H1 (cell line): ENCODE results near the gene LRRC23. TPM values are rescaled to one million over a fixed set of nuclear protein-coding genes. Genes with fewer than 3 reads are reported as not detected.

Source experiments
- CTCF ChIA-PET: fragments of 300-600 bp; sonication (Branson Sonifier 250); formaldehyde crosslinking; loops from one replicate; lab custom pipeline; 2021; ENCODE audit not compliant: partially characterized antibody; lab: Charles Lee
- POLR2A ChIA-PET: fragments of 300-600 bp; sonication (Branson Sonifier 250); formaldehyde crosslinking; loops from one replicate; lab custom pipeline; 2021; ENCODE audit warnings: inconsistent platforms; ENCODE audit not compliant: partially characterized antibody; lab: Charles Lee
- DNase-seq, 2 experiments: peaks; one replicate each; pipeline versions ENCODE4 v3.0.0 to v3.0.0-alpha.2; 2010 to 2022; ENCODE audit warnings: low spot score in 2 of 2, low read depth in 1 of 2, mixed read lengths in 1 of 2
- FAIRE-seq: peaks from 2 replicates; lab custom pipeline; 2011; peaks lifted over from hg19 to GRCh38; lab: Jason Lieb, UNC
- H2AFZ ChIP-seq: 2 replicates; pipeline ENCODE4 v1.8.1; 2012; ENCODE audit warnings: low read length, inconsistent platforms
- H2AK5ac ChIP-seq: 2 replicates; pipeline ENCODE4 v1.6.1; 2013; ENCODE audit warnings: low read depth, low read length
- H2BK120ac ChIP-seq: replicated peaks from 2 replicates; pipeline ENCODE3; 2013; ENCODE audit warnings: low read depth, low read length, inconsistent platforms
- H2BK12ac ChIP-seq: 2 replicates; pipeline ENCODE4 v1.6.1; 2013; ENCODE audit warnings: low read depth, low read length
- H2BK15ac ChIP-seq: 2 replicates; pipeline ENCODE4 v1.6.1; 2013; ENCODE audit warnings: low read length
- H2BK20ac ChIP-seq: 2 replicates; pipeline ENCODE4 v1.6.1; 2013; ENCODE audit warnings: low read length
- H2BK5ac ChIP-seq: 2 replicates; pipeline ENCODE4 v1.6.1; 2013; ENCODE audit warnings: low read depth, low read length
- H3K14ac ChIP-seq: 2 replicates; pipeline ENCODE4 v1.6.1; 2013; ENCODE audit warnings: inconsistent platforms; ENCODE audit not compliant: insufficient read length
- H3K18ac ChIP-seq: 2 replicates; pipeline ENCODE4 v1.6.1; 2013; ENCODE audit warnings: low read length; ENCODE audit errors: extremely low read depth
- H3K23ac ChIP-seq: 2 replicates; pipeline ENCODE4 v1.6.1; 2013; ENCODE audit warnings: inconsistent platforms; ENCODE audit not compliant: insufficient read length
- H3K23me2 ChIP-seq: 2 replicates; pipeline ENCODE4 v1.6.1; 2013; ENCODE audit warnings: low read depth, low read length
- H3K27ac ChIP-seq: 2 replicates; pipeline ENCODE4 v1.6.1; 2011; ENCODE audit warnings: low read depth, low read length, inconsistent platforms
- H3K27me3 ChIP-seq, 4 experiments: replicated peaks in 1 of 4; 1 replicate in 1 of 4; 2 replicates in 3 of 4; pipeline versions ENCODE4 v1.6.1 to v1.8.1; 2011 to 2013; ENCODE audit warnings: low read length in 3 of 4, mild to moderate bottlenecking in 3 of 4, inconsistent platforms in 2 of 4, mixed read lengths in 2 of 4, moderate library complexity in 1 of 4; ENCODE audit not compliant: control insufficient read depth in 3 of 4, insufficient read depth in 3 of 4; ENCODE audit errors: extremely low read depth in 1 of 4
- H3K36me3 ChIP-seq, 4 experiments: 2 replicates each; pipeline versions ENCODE4 v1.6.1 to v1.8.1; 2011 to 2013; ENCODE audit warnings: mild to moderate bottlenecking in 4 of 4, low read length in 3 of 4, moderate library complexity in 2 of 4, control low read depth in 1 of 4, inconsistent platforms in 1 of 4; ENCODE audit not compliant: insufficient read depth in 4 of 4, control insufficient read depth in 2 of 4
- H3K4ac ChIP-seq: replicated peaks from 2 replicates; pipeline ENCODE3; 2013; ENCODE audit warnings: low read length, low read depth, mixed read lengths, inconsistent platforms; ENCODE audit not compliant: insufficient read length
- H3K4me1 ChIP-seq, 4 experiments: replicated peaks in 1 of 4; 1 replicate in 1 of 4; 2 replicates in 3 of 4; pipeline versions ENCODE4 v1.6.1 to v1.8.1; 2011 to 2013; ENCODE audit warnings: low read length in 3 of 4, inconsistent platforms in 2 of 4, mixed read lengths in 1 of 4; ENCODE audit not compliant: insufficient read depth in 4 of 4, control insufficient read depth in 3 of 4
- H3K4me2 ChIP-seq, 2 experiments: 2 replicates each; pipeline versions ENCODE4 v1.6.1 to v1.8.1; 2011 to 2013; ENCODE audit warnings: low read depth in 2 of 2, low read length in 2 of 2, control low read depth in 1 of 2, inconsistent platforms in 1 of 2, mild to moderate bottlenecking in 1 of 2; ENCODE audit not compliant: insufficient read depth in 1 of 2
- H3K4me3 ChIP-seq, 4 experiments: fragments of 200-600, 300-600 bp in 1 of 4; sonication (generic), shearing (Covaris generic), sonication (Bioruptor Twin) in 1 of 4; 2 replicates each; pipeline versions ENCODE4 v1.5.1 to v1.8.1; 2011 to 2016; ENCODE audit warnings: low read length in 4 of 4, low read depth in 3 of 4, control low read depth in 2 of 4, inconsistent platforms in 2 of 4, mild to moderate bottlenecking in 2 of 4, mixed read lengths in 1 of 4, moderate library complexity in 1 of 4; ENCODE audit not compliant: insufficient read depth in 2 of 4; ENCODE audit errors: extremely low read depth in 1 of 4
- H3K56ac ChIP-seq: replicated peaks from 2 replicates; pipeline ENCODE3; 2013; ENCODE audit warnings: low read depth, mild to moderate bottlenecking, mixed read lengths, low read length, inconsistent platforms; ENCODE audit not compliant: insufficient read length
- H3K79me1 ChIP-seq: 2 replicates; pipeline ENCODE4 v1.6.1; 2013; ENCODE audit warnings: low read depth, low read length, control low read depth
- H3K79me2 ChIP-seq, 2 experiments: 2 replicates each; pipeline versions ENCODE4 v1.6.1 to v1.8.1; 2012 to 2013; ENCODE audit warnings: low read length in 2 of 2, mild to moderate bottlenecking in 2 of 2, inconsistent platforms in 1 of 2; ENCODE audit not compliant: insufficient read depth in 2 of 2, control insufficient read depth in 1 of 2
- H3K9ac ChIP-seq, 4 experiments: replicated peaks in 1 of 4; 1 replicate in 1 of 4; 2 replicates in 3 of 4; pipeline versions ENCODE4 v1.6.1 to v1.8.1; 2011 to 2013; ENCODE audit warnings: low read depth in 3 of 4, low read length in 3 of 4, control low read depth in 2 of 4, mild to moderate bottlenecking in 2 of 4, moderate library complexity in 2 of 4, inconsistent platforms in 1 of 4; ENCODE audit errors: extremely low read depth in 1 of 4
- H3K9me3 ChIP-seq, 2 experiments: 2 replicates each; pipeline versions ENCODE4 v1.6.1 to v1.8.1; 2012 to 2013; ENCODE audit warnings: mild to moderate bottlenecking in 2 of 2, moderate library complexity in 2 of 2, control low read depth in 1 of 2, inconsistent platforms in 1 of 2, low read depth in 1 of 2, low read length in 1 of 2, mixed read lengths in 1 of 2; ENCODE audit not compliant: insufficient read depth in 2 of 2
- H4K20me1 ChIP-seq, 2 experiments: replicated peaks in 1 of 2; 2 replicates each; pipeline versions ENCODE3 to v1.8.1; 2011 to 2013; ENCODE audit warnings: inconsistent platforms in 2 of 2, low read length in 2 of 2, mild to moderate bottlenecking in 1 of 2; ENCODE audit not compliant: insufficient read depth in 2 of 2, control insufficient read depth in 1 of 2
- H4K5ac ChIP-seq: 2 replicates; pipeline ENCODE4 v1.6.1; 2013; ENCODE audit warnings: low read length, low read depth, mixed read lengths, inconsistent platforms; ENCODE audit not compliant: insufficient read length
- H4K8ac ChIP-seq: 2 replicates; pipeline ENCODE4 v1.8.0; 2013; ENCODE audit warnings: mild to moderate bottlenecking, moderate library complexity, low read length, inconsistent platforms; ENCODE audit not compliant: insufficient read depth; ENCODE audit errors: extremely low read depth
- H4K91ac ChIP-seq: replicated peaks from 2 replicates; pipeline ENCODE3; 2013; ENCODE audit warnings: low read length, mixed read lengths, inconsistent platforms; ENCODE audit not compliant: insufficient read length
- BACH1 ChIP-seq: IDR thresholded peaks from 2 replicates; pipeline ENCODE4 v1.6.1; 2012; ENCODE audit warnings: low read length, improper control_type of control experiment
- CREB1 ChIP-seq: IDR thresholded peaks from 2 replicates; pipeline ENCODE4 v1.6.1; 2012; ENCODE audit warnings: inconsistent platforms
- JUN ChIP-seq: IDR thresholded peaks from 2 replicates; pipeline ENCODE4 v1.6.1; 2011; ENCODE audit warnings: low read depth, mild to moderate bottlenecking, improper control_type of control experiment, low read length
- KDM4A ChIP-seq: IDR thresholded peaks from one replicate; pipeline ENCODE4 v1.7.1; 2012; ENCODE audit warnings: low read depth, mild to moderate bottlenecking, moderate library complexity, low read length, inconsistent platforms; ENCODE audit not compliant: severe bottlenecking
- NRF1 ChIP-seq: IDR thresholded peaks from 2 replicates; pipeline ENCODE4 v1.6.1; 2011; ENCODE audit warnings: mild to moderate bottlenecking, low read depth, low read length, improper control_type of control experiment
- SIRT6 ChIP-seq: IDR thresholded peaks from one replicate; pipeline ENCODE4 v1.7.1; 2012; ENCODE audit warnings: low read length, inconsistent platforms
- TCF12 ChIP-seq: IDR thresholded peaks from 2 replicates; pipeline ENCODE4 v1.6.1; 2011; ENCODE audit warnings: low read depth, mild to moderate bottlenecking, low read length
- TEAD4 ChIP-seq: IDR thresholded peaks from 2 replicates; pipeline ENCODE4 v1.6.1; 2012; ENCODE audit warnings: low read depth, low read length, inconsistent platforms, mixed read lengths
- WGBS, 2 experiments: shearing (Covaris generic) in 1 of 2; methylation state at CpG; one replicate each; pipeline versions ENCODE4 v1.1.6 to v1.1.7; 2013 to 2015; ENCODE audit warnings: low lambda C conversion rate in 2 of 2, mixed read lengths in 2 of 2, inconsistent platforms in 1 of 2, low coverage in 1 of 2, missing lambda C conversion rate in 1 of 2; ENCODE audit not compliant: insufficient replicate concordance in 2 of 2, insufficient coverage in 1 of 2, insufficient read length in 1 of 2; ENCODE audit errors: extremely low coverage in 1 of 2, missing lambda C conversion rate in 1 of 2; 5-methylcytosine and 5-hydroxymethylcytosine counted together
- polyA plus RNA-seq, 7 experiments: library from polyadenylated mRNA; depleted of rRNA in 3 of 7; stranded (reverse) in 5 of 7; unstranded in 2 of 7; fragments of >200 nt in 5 of 7; fragments of 200-250 nt in 2 of 7; gene quantifications; 1 replicate in 5 of 7; 2 replicates in 1 of 7; 4 replicates in 1 of 7; pipeline versions ENCODE4 v1.2.1 to v1.2.3, GENCODE V29; 2011 to 2013; ENCODE audit warnings: missing spikeins in 2 of 7, mixed read lengths in 2 of 7
- total RNA-seq: library from RNA; stranded (reverse); fragmentation: NEBNext Ultra II Directional; extraction: Animal tissue kit (Norgen Biotek cat#: 25700); gene quantifications from 2 replicates; pipeline ENCODE4 v1.2.1, GENCODE V29; 2021
- TF ChIP-seq, protein P1 (sequence below), 3 experiments: IDR thresholded peaks; 1 replicate in 2 of 3; 2 replicates in 1 of 3; pipeline versions ENCODE4 v1.5.1 to v1.6.1; 2011; ENCODE audit warnings: low read length in 3 of 3, mild to moderate bottlenecking in 3 of 3, inconsistent platforms in 2 of 3, low read depth in 1 of 3, moderate library complexity in 1 of 3; ENCODE audit not compliant: insufficient read depth in 1 of 3; ENCODE audit errors: control extremely low read depth in 1 of 3

The LRRC23 gene
- total and polyA plus RNA-seq, 2 of the 8 experiments (the other 6 are each of a cell fraction or from before 2014, with no cell fraction given), result 2.5 to 3.6 TPM

DNA sequence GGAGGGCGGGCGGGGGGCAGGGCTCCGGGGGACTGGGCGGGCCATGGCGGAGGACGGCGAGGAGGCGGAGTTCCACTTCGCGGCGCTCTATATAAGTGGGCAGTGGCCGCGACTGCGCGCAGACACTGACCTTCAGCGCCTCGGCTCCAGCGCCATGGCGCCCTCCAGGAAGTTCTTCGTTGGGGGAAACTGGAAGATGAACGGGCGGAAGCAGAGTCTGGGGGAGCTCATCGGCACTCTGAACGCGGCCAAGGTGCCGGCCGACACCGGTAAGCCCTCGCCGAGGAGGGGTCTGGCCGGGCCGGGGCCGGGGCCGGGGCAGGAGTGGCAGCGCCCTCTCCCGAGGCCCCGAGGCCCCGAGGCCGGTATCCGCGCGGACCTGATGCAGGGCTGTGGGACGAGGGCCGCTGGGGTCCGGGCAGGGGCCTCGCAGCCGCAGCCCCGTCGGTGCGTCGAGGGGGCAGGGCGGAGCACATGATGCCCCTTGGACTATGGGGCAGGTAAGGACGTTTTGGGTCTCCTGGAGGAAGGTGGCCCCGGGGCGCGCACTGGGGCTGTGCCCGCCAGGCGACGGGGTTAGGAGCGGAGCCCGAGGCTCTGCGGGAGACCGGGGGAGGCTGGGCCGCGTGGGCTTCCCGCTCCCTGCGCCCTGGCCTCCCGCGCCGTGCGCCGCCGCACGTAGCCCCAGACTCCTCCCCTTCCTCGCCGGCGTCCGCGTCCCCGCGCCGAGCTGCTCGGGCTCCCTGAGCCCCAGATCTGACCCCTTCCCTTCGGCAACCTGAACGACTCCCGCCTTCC is 37.0 kb upstream of the LRRC23 start, which contains the start of gene TPI1:
TPI1 (plus strand) TSS at position 119 of the 798 bp plus-strand sequence; CDS start at position 155, 36 bp downstream.
- no peak within 1 kb of the TSS for H2BK20ac ChIP-seq
- H3K56ac ChIP-seq, result peak within 1 kb of the TSS; percentile 78
- H3K9ac ChIP-seq, result peak within 1 kb of the TSS; percentile 60 to 85 (median 82)
- H2BK120ac ChIP-seq, result peak within 1 kb of the TSS; percentile 61
- no peak within 1 kb of the TSS for H3K23ac ChIP-seq
- peaks cover 25 to 30% of the 10 kb centered on the region in 2 experiments for H4K20me1 ChIP-seq
- ChIA-PET CTCF (interaction anchor here (0.8 to 10.4 kb wide), 17 partner anchors 10 to 113 kb away, joined by 3 to 216 read pairs (median 15); partner anchors contain the start of genes C12orf57 and RNU7-1), POLR2A (interaction anchor here (0.5 to 18.9 kb wide), 37 partner anchors 8 to 333 kb away, joined by 3 to 588 read pairs (median 6); partner anchors contain the start of genes ATN1, C12orf57, CDCA3 and COPS7A)
- H3K27ac ChIP-seq, result peak within 1 kb of the TSS; percentile 71
- H4K5ac ChIP-seq, result peak within 1 kb of the TSS; percentile 53
- H3K14ac ChIP-seq, result no peak within 1 kb of the TSS
- DNase-seq, result peak in 1 of 2 experiments; percentile 67
- H2BK12ac ChIP-seq, result peak within 1 kb of the TSS; percentile 78; the same call in 1 of the 2 replicates
- WGBS, 2 experiments, result 1% methylated on average over 60 of the region's 86 CpGs; no CpG with 5 or more reads in 1 of the 2 experiments
- H3K79me1 ChIP-seq, result 0 out of 2 replicates have a peak, but pooled peaks cover 4% of the 10 kb centered on the region
- H3K4me3 ChIP-seq, result peak within 1 kb of the TSS; percentile 84 to 98 (median 86)
- peak within 1 kb of the TSS; percentile 93 to 94 for H3K4me2 ChIP-seq
- no peak within 1 kb of the TSS for H2AK5ac ChIP-seq
- peak within 1 kb of the TSS; percentile 93 for H3K4ac ChIP-seq
- H3K23me2 ChIP-seq, result peaks cover 18% of the 10 kb centered on the region
- peaks cover 7 to 48% (median 25%) of the 10 kb centered on the region in 4 experiments for H3K4me1 ChIP-seq
- no peak for FAIRE-seq
- H3K36me3 ChIP-seq, result peaks cover 8 to 52% (median 27%) of the 10 kb centered on the region in 4 experiments
- no peaks in the 10 kb centered on the region for H3K9me3 ChIP-seq
- H3K79me2 ChIP-seq, result peaks cover 0 to 22% of the 10 kb centered on the region in 2 experiments; a peak in 2 of 4 replicates
- peak within 1 kb of the TSS; percentile 94 for H3K18ac ChIP-seq
- H2BK15ac ChIP-seq, result peak within 1 kb of the TSS; percentile 88; the same call in 1 of the 2 replicates
- no peaks in the 10 kb centered on the region for H3K27me3 ChIP-seq
- no peak within 1 kb of the TSS for H2AFZ ChIP-seq
- peak within 1 kb of the TSS; percentile 87 for H4K91ac ChIP-seq
- H2BK5ac ChIP-seq, result peak within 1 kb of the TSS; percentile 73; the same call in 1 of the 2 replicates
- peak within 1 kb of the TSS; percentile 71; the same call in 1 of the 2 replicates for H4K8ac ChIP-seq
- TF ChIP-seq CREB1, result no peak
- no peak for TF ChIP-seq TEAD4
- TF ChIP-seq NRF1, result no peak
- no peak for TF ChIP-seq SIRT6
- no peak for TF ChIP-seq KDM4A
- TF ChIP-seq BACH1, result no peak
- TF ChIP-seq, protein P1, sequence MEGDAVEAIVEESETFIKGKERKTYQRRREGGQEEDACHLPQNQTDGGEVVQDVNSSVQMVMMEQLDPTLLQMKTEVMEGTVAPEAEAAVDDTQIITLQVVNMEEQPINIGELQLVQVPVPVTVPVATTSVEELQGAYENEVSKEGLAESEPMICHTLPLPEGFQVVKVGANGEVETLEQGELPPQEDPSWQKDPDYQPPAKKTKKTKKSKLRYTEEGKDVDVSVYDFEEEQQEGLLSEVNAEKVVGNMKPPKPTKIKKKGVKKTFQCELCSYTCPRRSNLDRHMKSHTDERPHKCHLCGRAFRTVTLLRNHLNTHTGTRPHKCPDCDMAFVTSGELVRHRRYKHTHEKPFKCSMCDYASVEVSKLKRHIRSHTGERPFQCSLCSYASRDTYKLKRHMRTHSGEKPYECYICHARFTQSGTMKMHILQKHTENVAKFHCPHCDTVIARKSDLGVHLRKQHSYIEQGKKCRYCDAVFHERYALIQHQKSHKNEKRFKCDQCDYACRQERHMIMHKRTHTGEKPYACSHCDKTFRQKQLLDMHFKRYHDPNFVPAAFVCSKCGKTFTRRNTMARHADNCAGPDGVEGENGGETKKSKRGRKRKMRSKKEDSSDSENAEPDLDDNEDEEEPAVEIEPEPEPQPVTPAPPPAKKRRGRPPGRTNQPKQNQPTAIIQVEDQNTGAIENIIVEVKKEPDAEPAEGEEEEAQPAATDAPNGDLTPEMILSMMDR (IDR thresholded peaks at IDR 0.05; ENCODE audit: control extremely low read depth in 1 of 3, insufficient read depth in 1 of 3, low read depth in 1 of 3, low read length in 3 of 3), result no peak
- TF ChIP-seq JUN, result no peak
- TF ChIP-seq TCF12, result no peak
